Panc1 (cell line): Measurements from ENCODE around the gene CRYGN. TPM values are rescaled to one million over a fixed set of nuclear protein-coding genes. Genes with fewer than 3 reads are reported as not detected.

Experiments used
- ATAC-seq: fragments of 200-7000 bp; cut with Tn5 transposase; 2 replicates; pipeline ENCODE4 v1.9.1; 2020; ENCODE audit warnings: mild to moderate bottlenecking, moderate library complexity
- BruUV-seq: library from RNA; stranded (reverse); fragments of 400-500 nt; replicated peaks from 2 replicates; lab custom pipeline; 2021; lab: Mats Ljungman, UMichigan
- CTCF ChIA-PET: fragments of 300-600 bp; sonication (Branson Sonifier 250); formaldehyde crosslinking; loops from one replicate; lab custom pipeline; 2022; ENCODE audit warnings: antibody characterized with exemption; lab: Charles Lee
- POLR2A ChIA-PET: fragments of 300-600 bp; sonication (Branson Sonifier 250); formaldehyde crosslinking; loops from one replicate; lab custom pipeline; 2022; ENCODE audit warnings: antibody characterized with exemption; lab: Charles Lee
- DNase-seq: peaks from one replicate; pipeline ENCODE4 v3.0.0-alpha.2; 2010; ENCODE audit warnings: low read depth, low spot score
- H3K27ac ChIP-seq: 2 replicates; pipeline ENCODE4 v1.5.1; 2011; ENCODE audit warnings: mild to moderate bottlenecking, low read length, inconsistent platforms
- H3K27me3 ChIP-seq: fragments of 200-500 bp; sonication (Bioruptor generic); 2 replicates; pipeline ENCODE4 v1.6.0; 2014; ENCODE audit warnings: low read length, inconsistent platforms; ENCODE audit not compliant: control insufficient read depth, insufficient read depth
- H3K36me3 ChIP-seq: fragments of 200-500 bp; sonication (Bioruptor generic); 2 replicates; pipeline ENCODE4 v1.5.1; 2014; ENCODE audit warnings: inconsistent platforms, mild to moderate bottlenecking, low read length, moderate library complexity; ENCODE audit not compliant: control insufficient read depth, insufficient read depth
- H3K4me1 ChIP-seq: 2 replicates; pipeline ENCODE4 v1.5.1; 2011; ENCODE audit warnings: inconsistent platforms, mild to moderate bottlenecking, low read length, moderate library complexity; ENCODE audit not compliant: control insufficient read depth, insufficient read depth
- H3K4me3 ChIP-seq, 2 experiments: 2 replicates each; pipeline ENCODE4 v1.5.1; 2011 to 2012; ENCODE audit warnings: low read depth in 2 of 2, low read length in 2 of 2, mild to moderate bottlenecking in 2 of 2, inconsistent platforms in 1 of 2, moderate library complexity in 1 of 2
- H3K9me3 ChIP-seq: fragments of 200-500 bp; sonication (Bioruptor generic); 2 replicates; pipeline ENCODE4 v1.5.1; 2014; ENCODE audit warnings: low read depth, mild to moderate bottlenecking, inconsistent platforms, low read length, moderate library complexity; ENCODE audit not compliant: control insufficient read depth, insufficient read depth
- POLR2AphosphoS5 ChIP-seq: IDR thresholded peaks from 2 replicates; pipeline ENCODE4 v1.6.1; 2012; ENCODE audit warnings: mild to moderate bottlenecking, low read depth, low read length, moderate library complexity
- SIN3A ChIP-seq: IDR thresholded peaks from 2 replicates; pipeline ENCODE4 v1.6.1; 2012; ENCODE audit warnings: low read depth, mild to moderate bottlenecking, low read length, moderate library complexity, borderline replicate concordance; ENCODE audit not compliant: insufficient read depth
- TCF7L2 ChIP-seq: IDR thresholded peaks from 2 replicates; pipeline ENCODE4 v1.6.1; 2011; ENCODE audit warnings: mild to moderate bottlenecking, low read depth, low read length, inconsistent platforms
- in situ Hi-C: cut with HindIII; loops from 2 replicates; pipeline ENCODE4 v1.10.0; 2016; ENCODE audit warnings: low sequenced_read_pairs, low pct_unique_long_range_greater_than_20kb
- intact Hi-C: fragments of 100-400 bp; cut with micrococcal nuclease; formaldehyde crosslinking; loops from one replicate; pipeline ENCODE4 v1.10.0; 2022; ENCODE audit not compliant: unreplicated experiment
- total RNA-seq: library from RNA; stranded (reverse); gene quantifications from one replicate; pipeline ENCODE4 v1.2.1, GENCODE V29; 2021; ENCODE audit not compliant: unreplicated experiment
- TF ChIP-seq, protein P1 (sequence below): fragments of 450-650 bp; IDR thresholded peaks from 2 replicates; pipeline ENCODE4 v1.5.1; 2017; ENCODE audit warnings: mild to moderate bottlenecking
- TF ChIP-seq, protein P2 (sequence below), 2 experiments: IDR thresholded peaks; 2 replicates each; pipeline ENCODE4 v1.6.1; 2011 to 2012; ENCODE audit warnings: low read depth in 2 of 2, control low read depth in 1 of 2, low read length in 1 of 2, mild to moderate bottlenecking in 1 of 2, moderate library complexity in 1 of 2; ENCODE audit not compliant: insufficient read depth in 1 of 2

The CRYGN gene
- total RNA-seq, 1 experiment from 2014 or later = 0.74 TPM

DNA sequence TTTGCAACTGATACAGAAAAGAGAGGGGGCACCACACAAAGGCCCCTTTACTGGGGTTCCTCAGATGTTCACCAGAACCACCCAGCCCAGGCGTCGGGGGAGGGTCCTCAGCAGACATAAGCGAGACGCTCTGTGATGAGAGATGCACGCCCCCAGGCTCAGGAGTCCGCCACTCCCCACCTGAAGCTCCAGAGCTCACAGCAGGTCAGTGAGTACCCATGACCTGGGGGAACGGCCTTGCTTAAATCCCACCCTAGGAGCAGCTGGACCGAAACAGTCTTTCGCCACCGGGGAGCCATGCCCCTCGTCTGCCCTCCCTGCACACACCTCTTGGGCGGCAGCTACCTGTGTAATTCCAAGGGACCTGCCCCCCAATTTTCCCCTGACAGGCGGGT, 2.8 kb downstream of the CRYGN start:
- Histone ChIP-seq H3K9me3 (no peaks in the 10 kb centered on the region), H3K27me3 (no peaks in the 10 kb centered on the region), H3K4me3 (no peak overlapping the region), H3K36me3 (no peaks in the 10 kb centered on the region), H3K27ac (no peak overlapping the region), H3K4me1 (peaks cover 9% of the 10 kb centered on the region)
- TF ChIP-seq, protein P1, sequence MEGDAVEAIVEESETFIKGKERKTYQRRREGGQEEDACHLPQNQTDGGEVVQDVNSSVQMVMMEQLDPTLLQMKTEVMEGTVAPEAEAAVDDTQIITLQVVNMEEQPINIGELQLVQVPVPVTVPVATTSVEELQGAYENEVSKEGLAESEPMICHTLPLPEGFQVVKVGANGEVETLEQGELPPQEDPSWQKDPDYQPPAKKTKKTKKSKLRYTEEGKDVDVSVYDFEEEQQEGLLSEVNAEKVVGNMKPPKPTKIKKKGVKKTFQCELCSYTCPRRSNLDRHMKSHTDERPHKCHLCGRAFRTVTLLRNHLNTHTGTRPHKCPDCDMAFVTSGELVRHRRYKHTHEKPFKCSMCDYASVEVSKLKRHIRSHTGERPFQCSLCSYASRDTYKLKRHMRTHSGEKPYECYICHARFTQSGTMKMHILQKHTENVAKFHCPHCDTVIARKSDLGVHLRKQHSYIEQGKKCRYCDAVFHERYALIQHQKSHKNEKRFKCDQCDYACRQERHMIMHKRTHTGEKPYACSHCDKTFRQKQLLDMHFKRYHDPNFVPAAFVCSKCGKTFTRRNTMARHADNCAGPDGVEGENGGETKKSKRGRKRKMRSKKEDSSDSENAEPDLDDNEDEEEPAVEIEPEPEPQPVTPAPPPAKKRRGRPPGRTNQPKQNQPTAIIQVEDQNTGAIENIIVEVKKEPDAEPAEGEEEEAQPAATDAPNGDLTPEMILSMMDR = no peak
- no peak for TF ChIP-seq POLR2AphosphoS5
- TF ChIP-seq, protein P2, sequence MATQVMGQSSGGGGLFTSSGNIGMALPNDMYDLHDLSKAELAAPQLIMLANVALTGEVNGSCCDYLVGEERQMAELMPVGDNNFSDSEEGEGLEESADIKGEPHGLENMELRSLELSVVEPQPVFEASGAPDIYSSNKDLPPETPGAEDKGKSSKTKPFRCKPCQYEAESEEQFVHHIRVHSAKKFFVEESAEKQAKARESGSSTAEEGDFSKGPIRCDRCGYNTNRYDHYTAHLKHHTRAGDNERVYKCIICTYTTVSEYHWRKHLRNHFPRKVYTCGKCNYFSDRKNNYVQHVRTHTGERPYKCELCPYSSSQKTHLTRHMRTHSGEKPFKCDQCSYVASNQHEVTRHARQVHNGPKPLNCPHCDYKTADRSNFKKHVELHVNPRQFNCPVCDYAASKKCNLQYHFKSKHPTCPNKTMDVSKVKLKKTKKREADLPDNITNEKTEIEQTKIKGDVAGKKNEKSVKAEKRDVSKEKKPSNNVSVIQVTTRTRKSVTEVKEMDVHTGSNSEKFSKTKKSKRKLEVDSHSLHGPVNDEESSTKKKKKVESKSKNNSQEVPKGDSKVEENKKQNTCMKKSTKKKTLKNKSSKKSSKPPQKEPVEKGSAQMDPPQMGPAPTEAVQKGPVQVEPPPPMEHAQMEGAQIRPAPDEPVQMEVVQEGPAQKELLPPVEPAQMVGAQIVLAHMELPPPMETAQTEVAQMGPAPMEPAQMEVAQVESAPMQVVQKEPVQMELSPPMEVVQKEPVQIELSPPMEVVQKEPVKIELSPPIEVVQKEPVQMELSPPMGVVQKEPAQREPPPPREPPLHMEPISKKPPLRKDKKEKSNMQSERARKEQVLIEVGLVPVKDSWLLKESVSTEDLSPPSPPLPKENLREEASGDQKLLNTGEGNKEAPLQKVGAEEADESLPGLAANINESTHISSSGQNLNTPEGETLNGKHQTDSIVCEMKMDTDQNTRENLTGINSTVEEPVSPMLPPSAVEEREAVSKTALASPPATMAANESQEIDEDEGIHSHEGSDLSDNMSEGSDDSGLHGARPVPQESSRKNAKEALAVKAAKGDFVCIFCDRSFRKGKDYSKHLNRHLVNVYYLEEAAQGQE (IDR thresholded peaks at IDR 0.05; ENCODE audit: insufficient read depth in 1 of 2, low read depth in 2 of 2, low read length in 1 of 2) = no peak
- no peak for TF ChIP-seq SIN3A
- TF ChIP-seq TCF7L2 = no peak
- ATAC-seq = no peak
- intact Hi-C loops = no loop called here
- in situ Hi-C loops = no loop called here
- POLR2A ChIA-PET = no interaction called here
- BruUV-seq = no TSS peak
- CTCF ChIA-PET = no interaction called here
- no peak for DNase-seq

DNA sequence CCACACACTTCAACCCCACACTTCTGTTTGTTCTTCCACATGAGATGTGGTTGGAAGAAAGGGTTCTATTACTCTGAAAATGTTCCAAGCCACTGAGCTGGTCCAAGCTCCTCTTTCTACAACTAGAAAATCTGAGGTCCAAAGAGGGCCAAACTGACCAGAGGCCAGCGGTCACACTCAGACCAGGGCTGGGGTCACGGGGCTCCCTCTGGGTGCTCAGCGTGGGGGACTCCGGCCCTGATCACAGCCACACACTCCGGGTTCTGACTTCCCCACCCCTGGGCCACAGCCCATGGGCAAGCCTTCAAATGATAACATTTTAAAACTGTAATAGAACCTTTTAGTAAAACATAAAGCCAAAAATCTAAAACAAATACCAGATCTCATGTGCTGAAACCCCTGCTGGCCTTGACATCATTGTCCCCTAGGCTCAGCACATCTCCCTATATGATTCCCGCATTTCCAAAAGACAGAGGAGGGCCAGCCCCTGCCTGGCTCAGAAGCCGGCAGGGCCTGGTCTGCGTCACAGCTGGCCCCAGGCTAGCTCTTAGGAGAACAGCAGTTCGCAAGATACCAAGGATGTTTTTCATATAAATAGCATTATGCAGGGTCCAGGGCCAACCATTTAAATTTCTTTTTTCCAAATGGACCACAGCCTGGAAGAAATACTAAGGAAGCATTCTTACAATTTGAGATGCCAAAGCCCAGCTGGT, 3.3 kb downstream of the CRYGN start:
- POLR2A ChIA-PET = no interaction called here
- H3K9me3 ChIP-seq = no peaks in the 10 kb centered on the region
- CTCF ChIA-PET = interaction anchor here (0.6 kb wide), 1 partner anchor 68 kb away, joined by 3 read pairs; no protein-coding TSS in a partner anchor
- DNase-seq (no peak), ATAC-seq (no peak)
- H3K4me3 ChIP-seq = no peak overlapping the region
- TF ChIP-seq SIN3A = no peak
- no peak for TF ChIP-seq POLR2AphosphoS5
- TF ChIP-seq TCF7L2 = no peak
- TF ChIP-seq, protein P2 (IDR thresholded peaks at IDR 0.05; ENCODE audit: insufficient read depth in 1 of 2, low read depth in 2 of 2, low read length in 1 of 2) = no peak
- TF ChIP-seq, protein P1 = no peak
- no peaks in the 10 kb centered on the region for H3K27me3 ChIP-seq
- H3K36me3 ChIP-seq = no peaks in the 10 kb centered on the region
- peak overlapping the region; percentile 29; the same call in 1 of the 2 replicates for H3K27ac ChIP-seq
- no TSS peak for BruUV-seq
- intact Hi-C loops = no loop called here
- in situ Hi-C loops = no loop called here
- H3K4me1 ChIP-seq = peaks cover 9% of the 10 kb centered on the region
